Suprapubic skin (tissue), 4 donors: ENCODE measurements around the gene RSPRY1.

Experiments used
- CTCF ChIP-seq, 2 donors: fragments of 200-600 bp in 1 of 2; fragments of 450-650 bp in 1 of 2; sonication (generic) in 1 of 2; IDR thresholded peaks; one replicate each; pipeline ENCODE4 v1.5.1; 2016 to 2019; ENCODE audit warnings: antibody characterized with exemption in 2 of 2, mild to moderate bottlenecking in 1 of 2, moderate library complexity in 1 of 2
- POLR2A ChIP-seq, 2 donors: fragments of 450-650 bp; IDR thresholded peaks; one replicate each; pipeline ENCODE4 v1.6.1; 2017; ENCODE audit warnings: antibody characterized with exemption in 2 of 2, mild to moderate bottlenecking in 2 of 2, moderate library complexity in 2 of 2
- POLR2AphosphoS5 ChIP-seq, 3 donors: sonication (generic); formaldehyde crosslinking; IDR thresholded peaks; one replicate each; pipeline ENCODE4 v1.6.1; 2017; ENCODE audit warnings: antibody characterized with exemption in 3 of 3

DNA sequence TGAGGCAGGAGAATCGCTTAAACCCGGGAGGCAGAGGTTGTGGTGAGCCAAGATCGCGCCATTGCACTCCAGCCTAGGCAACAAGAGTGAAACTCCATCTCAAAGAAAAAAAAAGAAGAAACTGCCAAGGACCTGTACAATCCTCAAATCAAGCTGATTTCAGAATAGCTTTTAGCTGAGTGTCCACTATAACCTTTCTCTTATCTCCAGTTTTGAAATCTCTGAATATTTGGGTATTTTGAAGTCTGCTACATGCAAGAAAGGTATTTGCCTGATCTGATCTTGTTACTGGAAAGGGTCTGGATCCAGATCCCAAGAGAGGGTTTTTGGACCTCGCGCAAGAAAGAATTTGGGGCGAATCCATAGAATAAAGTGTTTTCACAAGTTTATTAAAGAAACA, 39.8 kb downstream of the RSPRY1 start:
- TF ChIP-seq POLR2A (IDR thresholded peaks at IDR 0.05), result no peak
- TF ChIP-seq CTCF (IDR thresholded peaks at IDR 0.05), result no peak
- no peak for TF ChIP-seq POLR2AphosphoS5 (IDR thresholded peaks at IDR 0.05)
